Panc1 (cell line): ENCODE data around the gene ALK.

Experiments
- CTCF ChIP-seq: fragments of 450-650 bp; IDR thresholded peaks from 2 replicates; pipeline ENCODE4 v1.5.1; 2017; ENCODE audit warnings: mild to moderate bottlenecking
- POLR2AphosphoS5 ChIP-seq: IDR thresholded peaks from 2 replicates; pipeline ENCODE4 v1.6.1; 2012; ENCODE audit warnings: mild to moderate bottlenecking, low read depth, low read length, moderate library complexity
- TCF7L2 ChIP-seq: IDR thresholded peaks from 2 replicates; pipeline ENCODE4 v1.6.1; 2011; ENCODE audit warnings: mild to moderate bottlenecking, low read depth, low read length, inconsistent platforms

GRCh38 chr2:29363111-29363510 is 558.3 kb downstream of the ALK start:
- TF ChIP-seq CTCF (no peak), POLR2AphosphoS5 (no peak), TCF7L2 (no peak)
